HepG2 (cell line): ENCODE measurements around the gene ADAMTS16. TPM values are rescaled to one million over a fixed set of nuclear protein-coding genes. Genes with fewer than 3 reads are reported as not detected.

Source experiments
- DRAP1 ChIP-seq: IDR thresholded peaks from 2 replicates; pipeline ENCODE4 v1.6.1; 2016; ENCODE audit warnings: missing genetic modification reagents, missing compliant biosample characterization
- FOXP4 ChIP-seq: sonication (generic); formaldehyde crosslinking; IDR thresholded peaks from 2 replicates; pipeline ENCODE4 v1.4.0; 2020; ENCODE audit warnings: missing genetic modification reagents
- HDAC1 ChIP-seq: sonication (generic); formaldehyde crosslinking; IDR thresholded peaks from 2 replicates; pipeline ENCODE4 v1.5.1; 2020; ENCODE audit warnings: mild to moderate bottlenecking, missing genetic modification reagents
- HNRNPK ChIP-seq: fragments of 200-400 bp; formaldehyde crosslinking; IDR thresholded peaks from 2 replicates; pipeline ENCODE4 v1.6.1; 2018; ENCODE audit warnings: low read length, low read depth, moderate library complexity, mild to moderate bottlenecking; ENCODE audit not compliant: poor library complexity, severe bottlenecking
- IRF9 ChIP-seq: sonication (generic); formaldehyde crosslinking; IDR thresholded peaks from 2 replicates; pipeline ENCODE4 v1.8.0; 2022; ENCODE audit warnings: missing genetic modification reagents, mild to moderate bottlenecking, borderline replicate concordance
- KLF11 ChIP-seq: IDR thresholded peaks from 2 replicates; pipeline ENCODE4 v1.6.1; 2016; ENCODE audit warnings: missing compliant biosample characterization
- NCOA1 ChIP-seq: sonication (generic); formaldehyde crosslinking; IDR thresholded peaks from 2 replicates; pipeline ENCODE4 v1.9.0; 2021; ENCODE audit warnings: missing genetic modification reagents
- NFAT5 ChIP-seq: sonication (generic); formaldehyde crosslinking; IDR thresholded peaks from 2 replicates; pipeline ENCODE4 v1.4.0; 2020; ENCODE audit warnings: missing genetic modification reagents
- NR1H2 ChIP-seq: sonication (generic); formaldehyde crosslinking; IDR thresholded peaks from 2 replicates; pipeline ENCODE4 v1.8.1; 2022; ENCODE audit warnings: low read depth, missing genetic modification reagents, borderline replicate concordance
- NR3C1 ChIP-seq: sonication (generic); formaldehyde crosslinking; IDR thresholded peaks from 2 replicates; pipeline ENCODE4 v1.4.0; 2020; ENCODE audit warnings: missing genetic modification reagents
- POLR2A ChIP-seq, 2 experiments: IDR thresholded peaks; 2 replicates each; pipeline ENCODE4 v1.6.1; 2011; ENCODE audit warnings: low read depth in 2 of 2, low read length in 2 of 2, mild to moderate bottlenecking in 1 of 2, moderate library complexity in 1 of 2; ENCODE audit not compliant: insufficient read depth in 1 of 2
- ZBTB49 ChIP-seq: sonication (generic); formaldehyde crosslinking; IDR thresholded peaks from 2 replicates; pipeline ENCODE4 v1.4.0; 2020; ENCODE audit warnings: missing genetic modification reagents, borderline replicate concordance
- ZNF224 ChIP-seq: sonication (generic); formaldehyde crosslinking; IDR thresholded peaks from 2 replicates; pipeline ENCODE4 v1.5.0; 2020; ENCODE audit warnings: mild to moderate bottlenecking, missing genetic modification reagents
- ZNF232 ChIP-seq: sonication (generic); formaldehyde crosslinking; IDR thresholded peaks from 2 replicates; pipeline ENCODE4 v1.4.0; 2020; ENCODE audit warnings: missing genetic modification reagents, borderline replicate concordance
- ZNF280B ChIP-seq: sonication (generic); formaldehyde crosslinking; IDR thresholded peaks from 2 replicates; pipeline ENCODE4 v1.5.0; 2020; ENCODE audit warnings: missing genetic modification reagents, mild to moderate bottlenecking, borderline replicate concordance
- ZNF292 ChIP-seq: sonication (generic); formaldehyde crosslinking; IDR thresholded peaks from 2 replicates; pipeline ENCODE4 v1.8.1; 2022; ENCODE audit warnings: mild to moderate bottlenecking, low read depth, missing genetic modification reagents, borderline replicate concordance
- ZNF562 ChIP-seq: sonication (generic); formaldehyde crosslinking; IDR thresholded peaks from 2 replicates; pipeline ENCODE4 v1.8.0; 2022; ENCODE audit warnings: missing genetic modification reagents, borderline replicate concordance
- polyA plus RNA-seq, 8 experiments: library from polyadenylated mRNA; depleted of rRNA in 3 of 8; stranded (reverse) in 7 of 8; unstranded in 1 of 8; fragments of >200 nt; fragmentation: Illumina TruSeq in 4 of 8; extraction: Trizol in 4 of 8; gene quantifications; 2 replicates each; pipeline versions ENCODE4 v1.2.1 to v1.2.3, GENCODE V29; 2011 to 2016; ENCODE audit warnings: low read depth in 4 of 8, missing spikeins in 1 of 8, mixed read lengths in 1 of 8; ENCODE audit not compliant: insufficient read depth in 1 of 8
- total RNA-seq, 5 experiments: library from RNA; depleted of rRNA; stranded (reverse); fragments of >200 nt; fragmentation: Illumina TruSeq; extraction: Trizol; gene quantifications; 2 replicates each; pipeline ENCODE4 v1.2.3, GENCODE V29; 2016; ENCODE audit warnings: low read depth in 1 of 5

ADAMTS16 gene
- total and polyA plus RNA-seq, 2 of the 13 experiments (the other 11 are each of a cell fraction or from before 2014, with no cell fraction given) = 0.02 to 0.03 TPM

- no peak for TF ChIP-seq DRAP1 (CRISPR knock-in tag)
- no peak for TF ChIP-seq ZNF224 (CRISPR knock-in tag)
- TF ChIP-seq NCOA1 (CRISPR knock-in tag) = no peak
- TF ChIP-seq HDAC1 (CRISPR knock-in tag) = 0 out of 2 replicates have a peak, but pooled peaks have one; percentile 35
- TF ChIP-seq NR3C1 (CRISPR knock-in tag) = no peak
- no peak for TF ChIP-seq HNRNPK
- TF ChIP-seq ZBTB49 (CRISPR knock-in tag) = no peak
- TF ChIP-seq KLF11 = no peak
- no peak for TF ChIP-seq ZNF562
- TF ChIP-seq ZNF232 = no peak
- TF ChIP-seq FOXP4 (CRISPR knock-in tag) = 0 out of 2 replicates have a peak, but pooled peaks have one; percentile 52
- no peak for TF ChIP-seq IRF9 (CRISPR knock-in tag)
- TF ChIP-seq NR1H2 = no peak
- peak; percentile 42; the same call in 1 of the 2 replicates for TF ChIP-seq ZNF292 (CRISPR knock-in tag)
- TF ChIP-seq ZNF280B (CRISPR knock-in tag) = no peak
- no peak for TF ChIP-seq POLR2A (IDR thresholded peaks at IDR 0.05; ENCODE audit: insufficient read depth in 1 of 2, low read depth in 2 of 2, low read length in 2 of 2)
- TF ChIP-seq NFAT5 (CRISPR knock-in tag) = no peak
These were observed 210.0 kb downstream of the ADAMTS16 start (continued) for GRCh38 chr5:5350101-5350500.
